ENCODE measurements around the gene CAMKMT.

GRCh38 chr2:44672431-44672830 is 310.7 kb downstream of the CAMKMT start:
- TF ChIP-seq, protein P1, sequence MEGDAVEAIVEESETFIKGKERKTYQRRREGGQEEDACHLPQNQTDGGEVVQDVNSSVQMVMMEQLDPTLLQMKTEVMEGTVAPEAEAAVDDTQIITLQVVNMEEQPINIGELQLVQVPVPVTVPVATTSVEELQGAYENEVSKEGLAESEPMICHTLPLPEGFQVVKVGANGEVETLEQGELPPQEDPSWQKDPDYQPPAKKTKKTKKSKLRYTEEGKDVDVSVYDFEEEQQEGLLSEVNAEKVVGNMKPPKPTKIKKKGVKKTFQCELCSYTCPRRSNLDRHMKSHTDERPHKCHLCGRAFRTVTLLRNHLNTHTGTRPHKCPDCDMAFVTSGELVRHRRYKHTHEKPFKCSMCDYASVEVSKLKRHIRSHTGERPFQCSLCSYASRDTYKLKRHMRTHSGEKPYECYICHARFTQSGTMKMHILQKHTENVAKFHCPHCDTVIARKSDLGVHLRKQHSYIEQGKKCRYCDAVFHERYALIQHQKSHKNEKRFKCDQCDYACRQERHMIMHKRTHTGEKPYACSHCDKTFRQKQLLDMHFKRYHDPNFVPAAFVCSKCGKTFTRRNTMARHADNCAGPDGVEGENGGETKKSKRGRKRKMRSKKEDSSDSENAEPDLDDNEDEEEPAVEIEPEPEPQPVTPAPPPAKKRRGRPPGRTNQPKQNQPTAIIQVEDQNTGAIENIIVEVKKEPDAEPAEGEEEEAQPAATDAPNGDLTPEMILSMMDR (IDR thresholded peaks at IDR 0.05): no peak
- TF ChIP-seq POLR2A (IDR thresholded peaks at IDR 0.05): no peak
